Lung (tissue), 12 donors: ENCODE results near the gene TMEM9. TPM values are rescaled to one million over a fixed set of nuclear protein-coding genes. Genes with fewer than 3 reads are reported as not detected.

Experiments used
- ATAC-seq: fragments of 200-7000 bp; cut with Tn5 transposase; one replicate; pipeline ENCODE4 v1.9.1; 2020; ENCODE audit warnings: moderate number of reproducible peaks; ENCODE audit not compliant: insufficient read depth, low FRiP score
- DNase-seq, 3 donors: peaks; one replicate each; pipeline ENCODE4 v3.0.0-alpha.2; 2013 to 2017
- H3K27ac ChIP-seq, 2 donors: one replicate each; pipeline ENCODE4 v1.5.1; 2013; ENCODE audit warnings: mild to moderate bottlenecking in 2 of 2, moderate library complexity in 2 of 2, control low read depth in 1 of 2, inconsistent platforms in 1 of 2, low read depth in 1 of 2, low read length in 1 of 2
- H3K27me3 ChIP-seq, 3 donors: one replicate each; pipeline ENCODE4 v1.5.1; 2013; ENCODE audit warnings: low read length in 2 of 3; ENCODE audit not compliant: control insufficient read depth in 3 of 3, insufficient read depth in 3 of 3
- H3K36me3 ChIP-seq, 4 donors: one replicate each; pipeline ENCODE4 v1.5.1; 2013; ENCODE audit warnings: low read length in 4 of 4, mild to moderate bottlenecking in 1 of 4, moderate library complexity in 1 of 4; ENCODE audit not compliant: control insufficient read depth in 4 of 4, insufficient read depth in 4 of 4
- H3K4me1 ChIP-seq, 5 donors: one replicate each; pipeline ENCODE4 v1.5.1; 2013; ENCODE audit warnings: low read length in 5 of 5, mild to moderate bottlenecking in 2 of 5, moderate library complexity in 1 of 5; ENCODE audit not compliant: control insufficient read depth in 5 of 5, insufficient read depth in 5 of 5
- H3K4me3 ChIP-seq: one replicate; pipeline ENCODE4 v1.5.1; 2013; ENCODE audit warnings: mild to moderate bottlenecking, control low read depth, moderate library complexity
- H3K9ac ChIP-seq, 2 donors: one replicate each; pipeline ENCODE4 v1.5.1; 2013; ENCODE audit warnings: low read length in 2 of 2, control low read depth in 1 of 2; ENCODE audit not compliant: insufficient read depth in 1 of 2
- H3K9me3 ChIP-seq, 4 donors: one replicate each; pipeline ENCODE4 v1.5.1; 2013; ENCODE audit warnings: low read length in 3 of 4, mild to moderate bottlenecking in 1 of 4, moderate library complexity in 1 of 4; ENCODE audit not compliant: control insufficient read depth in 4 of 4, insufficient read depth in 3 of 4
- CTCF ChIP-seq: IDR thresholded peaks from 2 replicates; pipeline ENCODE4 v1.5.1; 2012; ENCODE audit warnings: mild to moderate bottlenecking; ENCODE audit errors: control extremely low read depth, extremely low read depth
- WGBS, 2 donors: extraction: QIAGEN DNeasy Blood & Tissue Kit; methylation state at CpG; one replicate each; pipeline ENCODE4 v1.1.7; 2013; 5-methylcytosine and 5-hydroxymethylcytosine counted together
- polyA plus RNA-seq, 2 donors: library from polyadenylated mRNA; stranded (reverse); fragments of 200-250 nt; gene quantifications; one replicate each; pipeline ENCODE4 v1.2.1, GENCODE V29; 2013
- total RNA-seq, 2 donors: library from RNA; depleted of rRNA in 1 of 2; stranded (reverse); fragments of >200 nt in 1 of 2; gene quantifications; one replicate each; pipeline ENCODE4 v1.2.1, GENCODE V29; 2014 to 2021
- donor health status: control.
- donor health status: control.
- donor health status: Bipolar disorder and iron deficiency.
- donor health status: healthy.
- donor health status: DM: yes; HTN: yes; CAD: no.

The TMEM9 gene
- total and polyA plus RNA-seq, 4 donors: 64.8 to 89.7 (median 77.6) TPM

GRCh38 chr1:201169971-201170532 is 15.8 kb upstream of the TMEM9 start:
- no peak for TF ChIP-seq CTCF
- H3K9me3 ChIP-seq: no peaks in the 10 kb centered on the region
- H3K4me3 ChIP-seq: no peak overlapping the region
- DNase-seq (no peak), ATAC-seq (no peak)
- H3K9ac ChIP-seq: peak overlapping the region in 1 of 2 donors; percentile 7
- H3K27ac ChIP-seq: peak overlapping the region; percentile 37 to 63
- peaks cover 0 to 8% (median 0%) of the 10 kb centered on the region in 5 donors for H3K4me1 ChIP-seq
- 71 to 89% methylated on average over 2 of the region's 2 CpGs for WGBS, 2 donors
- H3K36me3 ChIP-seq: no peaks in the 10 kb centered on the region
- H3K27me3 ChIP-seq: peaks cover 0 to 2% (median 0%) of the 10 kb centered on the region in 3 donors

GRCh38 chr1:201169203-201169602 is 14.9 kb upstream of the TMEM9 start:
- ATAC-seq (no peak), DNase-seq (no peak)
- no peaks in the 10 kb centered on the region for H3K9me3 ChIP-seq
- no peak overlapping the region for H3K27ac ChIP-seq
- H3K4me1 ChIP-seq: peaks cover 0 to 8% (median 0%) of the 10 kb centered on the region in 5 donors
- peaks cover 0 to 2% (median 0%) of the 10 kb centered on the region in 3 donors for H3K27me3 ChIP-seq
- 64 to 91% methylated on average over 3 of the region's 3 CpGs for WGBS, 2 donors
- H3K4me3 ChIP-seq: no peak overlapping the region
- H3K36me3 ChIP-seq: no peaks in the 10 kb centered on the region
- no peak overlapping the region for H3K9ac ChIP-seq
- no peak for TF ChIP-seq CTCF

DNA sequence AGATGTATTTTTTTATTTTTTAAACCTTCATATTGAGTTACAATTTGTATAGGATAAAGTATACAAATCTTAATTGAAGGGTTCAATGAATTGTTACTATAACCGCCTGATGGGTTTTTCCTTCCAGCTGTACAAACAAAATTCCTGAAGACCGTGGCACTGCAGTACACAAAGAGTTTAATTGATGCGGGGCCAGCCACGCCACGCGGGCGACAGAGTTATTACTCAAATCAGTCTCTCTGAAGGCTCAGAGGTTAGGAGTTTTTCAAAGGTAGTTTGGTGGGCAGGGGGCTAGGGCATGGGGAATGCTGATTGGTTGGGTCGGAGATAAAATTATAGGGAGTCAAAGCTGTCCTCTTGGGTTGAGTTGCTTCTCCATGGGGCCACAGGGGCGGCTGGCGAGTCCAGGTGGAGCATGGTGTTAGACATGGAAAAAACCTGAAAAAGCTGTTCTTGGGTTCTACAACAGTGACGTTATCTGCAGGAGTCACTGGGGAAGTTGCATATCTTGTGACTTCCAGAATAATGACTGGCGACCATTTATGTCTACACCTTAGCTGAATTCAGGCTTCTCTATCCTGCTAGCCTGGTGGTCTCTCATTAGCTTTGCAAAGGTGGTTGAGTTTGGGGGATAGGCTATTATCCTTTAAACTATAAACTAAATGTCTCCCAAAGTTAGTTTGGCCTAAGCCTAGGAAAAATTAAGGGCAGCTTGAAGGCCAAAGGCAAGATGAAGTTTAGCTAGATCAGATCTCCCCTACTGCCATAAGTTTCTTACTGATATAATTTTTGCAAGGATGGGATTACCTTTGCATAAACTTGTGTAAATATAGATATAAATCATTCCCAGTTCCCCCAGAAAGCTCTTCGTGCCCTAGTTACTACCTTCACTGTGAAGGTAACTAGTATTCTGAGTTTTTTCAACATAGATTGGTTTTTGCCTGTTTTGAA is 13.0 kb upstream of the TMEM9 start:
- Histone ChIP-seq H3K27me3 (peaks cover 0 to 2% (median 0%) of the 10 kb centered on the region in 3 donors), H3K9me3 (no peaks in the 10 kb centered on the region), H3K36me3 (no peaks in the 10 kb centered on the region), H3K27ac (no peak overlapping the region), H3K9ac (no peak overlapping the region), H3K4me1 (peaks cover 0 to 8% (median 0%) of the 10 kb centered on the region in 5 donors), H3K4me3 (no peak overlapping the region)
- ATAC-seq (no peak), DNase-seq (no peak)
- no peak for TF ChIP-seq CTCF
- 71 to 79% methylated on average over 13 of the region's 13 CpGs for WGBS, 2 donors
